Stimulated activated CD4-positive, alpha-beta T cell treated with anti-CD3 and anti-CD28 coated beads, Interleukin-1b, Interleukin-23, amount 100 ng/mL, for 4 hours (primary cell): ENCODE results near the gene FANCL.
"Not testable (repeated sequence)": the region's sequence is repeated elsewhere in the genome, so short reads cannot be mapped to it uniquely, and the experiment has no call there.

Experiments
- DNase-seq, 2 donors: peaks; one replicate each; pipeline ENCODE4 v3.0.0-alpha.2; 2020; ENCODE audit warnings: low read depth in 2 of 2

FANCL gene

GRCh38 chr2:58240670-58241545 is at the start of gene FANCL:
Gene FANCL, minus strand, starts transcription at chr2:58241325. Its CDS starts 12 bp downstream, at chr2:58241313.
- peak; percentile 46 to 71 for DNase-seq

- no peak for DNase-seq
Measured at GRCh38 chr2:58289029-58289428, 47.9 kb upstream of the FANCL start.

GRCh38 chr2:58283931-58284330 is 42.8 kb upstream of the FANCL start:
- DNase-seq, result no peak

- not testable (repeated sequence) for DNase-seq
Measured at GRCh38 chr2:58275144-58275543, 34.0 kb upstream of the FANCL start.

DNA sequence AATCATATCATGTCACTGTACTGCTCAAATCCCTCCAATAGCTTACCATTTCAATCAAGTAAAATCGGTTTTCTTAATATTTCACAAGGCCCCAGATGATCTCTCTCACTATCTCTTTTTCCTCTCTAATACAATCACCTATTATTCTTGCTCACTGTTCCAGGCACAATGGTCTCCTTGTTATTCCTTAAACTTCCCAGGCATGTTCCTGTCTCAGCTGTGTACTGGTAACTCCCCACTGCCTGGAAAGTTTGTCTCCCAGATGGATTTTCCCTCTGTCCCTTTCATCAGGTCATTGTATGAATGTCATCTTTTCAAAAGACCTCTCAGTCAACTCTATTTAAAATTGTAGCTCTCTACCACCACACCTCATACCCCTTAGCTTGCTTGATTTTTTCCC is 30.7 kb upstream of the FANCL start:
- no peak for DNase-seq

- DNase-seq, result no peak
Measured at GRCh38 chr2:58268685-58269084, 27.6 kb upstream of the FANCL start.

- DNase-seq, result no peak
Measured at GRCh38 chr2:58266211-58266610, 25.1 kb upstream of the FANCL start.

- DNase-seq, result no peak
Measured at GRCh38 chr2:58261209-58261608, 20.1 kb upstream of the FANCL start.

DNA sequence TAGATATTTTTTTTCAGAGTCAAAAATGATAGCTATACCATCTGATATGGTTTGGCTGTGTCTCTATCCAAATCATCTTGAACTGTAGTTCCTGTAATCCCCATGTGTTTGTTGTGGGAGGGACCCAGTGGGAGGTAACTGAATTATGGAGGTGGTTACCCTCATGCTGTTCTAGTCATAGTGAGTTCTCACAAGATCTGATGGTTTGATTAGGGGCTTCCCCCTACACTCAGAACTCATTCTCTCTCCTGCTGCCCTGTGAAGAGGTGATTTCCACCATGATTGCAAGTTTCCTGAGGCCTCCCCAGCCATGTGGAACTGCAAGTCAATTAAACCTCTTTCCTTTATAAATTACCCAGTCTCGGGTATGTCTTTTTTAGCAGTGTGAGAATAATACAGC is 17.3 kb upstream of the FANCL start:
- not testable (repeated sequence) for DNase-seq

- DNase-seq, result not testable (repeated sequence)
Measured at GRCh38 chr2:58251331-58252201, 10.4 kb upstream of the FANCL start.

DNA sequence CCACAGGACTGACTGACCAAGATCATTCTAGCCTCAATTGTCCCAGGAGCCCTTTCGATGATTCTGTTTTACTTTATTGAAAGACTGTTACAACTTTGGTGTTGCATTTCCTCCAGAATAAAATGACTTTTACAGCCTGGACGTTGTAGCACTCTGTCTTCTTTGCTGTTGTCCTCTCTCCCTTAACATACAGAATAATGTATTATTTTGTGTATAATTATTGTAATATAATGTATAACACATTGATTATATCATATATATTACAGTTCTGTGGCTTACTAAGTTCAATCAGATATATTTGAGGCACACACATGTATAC is 380 bp upstream of the FANCL start:
- DNase-seq, result no peak

- no peak for DNase-seq
Measured at GRCh38 chr2:58239243-58239925, 1.7 kb downstream of the FANCL start.

- DNase-seq, result no peak
Measured at GRCh38 chr2:58237741-58238140, 3.4 kb downstream of the FANCL start.

DNA sequence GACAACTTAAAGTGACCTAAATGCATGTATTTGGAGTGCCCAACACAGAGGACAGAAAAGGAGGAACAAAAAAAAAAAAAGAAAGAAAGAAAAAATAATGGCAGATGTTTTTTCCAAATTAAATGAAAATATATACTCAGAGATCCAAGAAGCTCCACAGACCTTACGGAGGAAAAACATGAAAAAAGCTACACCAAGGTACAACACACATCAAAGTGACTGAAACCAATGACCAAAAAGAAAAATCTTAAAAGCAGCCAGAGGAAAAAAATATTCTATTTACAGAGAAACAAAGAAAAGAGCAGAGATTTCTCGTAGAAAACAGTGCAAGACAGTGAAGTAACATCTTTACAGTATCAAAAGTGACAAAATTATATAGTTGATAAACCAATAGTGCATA is 5.1 kb downstream of the FANCL start:
- DNase-seq, result no peak

- no peak for DNase-seq
Measured at GRCh38 chr2:58235170-58235569, 6.0 kb downstream of the FANCL start.

GRCh38 chr2:58228299-58228698 is 12.8 kb downstream of the FANCL start:
- DNase-seq, result no peak

DNA sequence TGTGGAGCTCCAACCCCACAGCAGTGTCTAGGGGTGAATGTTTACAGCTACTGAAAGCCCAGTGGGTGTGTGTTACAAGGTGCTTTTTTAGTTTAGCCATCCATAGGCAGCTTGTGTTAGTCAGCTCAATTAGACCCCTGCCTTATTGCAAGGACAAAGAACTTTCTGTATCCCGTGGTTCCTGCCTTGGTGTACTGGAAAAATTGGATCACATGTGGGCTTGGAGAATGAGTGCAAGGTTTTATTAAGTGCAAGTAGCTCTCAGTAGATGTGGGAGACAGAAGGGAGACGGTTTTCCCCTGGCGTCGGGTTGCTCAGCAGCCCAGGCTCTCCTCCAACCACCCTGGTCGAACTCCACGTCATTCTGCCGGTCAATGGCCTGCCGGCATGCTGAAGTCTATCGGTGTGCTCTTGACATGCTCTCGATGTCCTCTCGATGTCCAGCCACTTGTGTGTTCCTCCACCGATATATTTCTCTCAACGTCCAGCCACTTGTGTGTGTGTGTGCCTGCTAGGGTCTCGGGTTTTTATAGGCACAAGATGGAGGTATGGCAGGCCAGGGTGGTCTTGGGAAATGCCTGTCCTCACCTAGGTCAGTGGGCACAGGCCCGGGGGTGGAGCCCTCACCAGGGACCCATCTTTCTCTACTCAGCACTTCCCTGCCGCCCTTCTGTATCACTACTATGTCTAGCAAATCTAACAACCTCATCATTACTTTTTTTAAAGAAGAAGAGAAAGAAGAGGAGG is 13.8 kb downstream of the FANCL start:
- no peak for DNase-seq

- DNase-seq, result no peak
Measured at GRCh38 chr2:58221909-58222308, 19.2 kb downstream of the FANCL start.

DNA sequence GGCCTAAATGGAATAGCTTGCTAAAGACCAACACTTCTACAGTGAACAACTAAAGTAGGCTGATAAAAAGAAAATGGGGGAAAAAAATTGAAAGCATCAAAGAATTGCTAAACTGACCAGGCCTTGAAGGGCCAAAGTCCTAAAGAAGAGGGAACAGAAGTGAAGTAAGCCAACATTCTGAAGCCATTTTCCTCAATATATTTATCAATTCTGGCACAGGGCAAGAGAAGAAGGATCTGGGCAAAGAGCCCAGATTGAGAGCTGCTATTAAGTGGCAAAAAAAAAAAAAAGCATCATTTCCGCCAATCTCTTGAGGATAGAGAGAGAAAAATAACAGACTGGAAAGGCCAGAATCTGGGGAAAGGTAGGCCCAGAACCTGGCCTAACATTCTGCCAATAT is 25.7 kb downstream of the FANCL start:
- DNase-seq, result no peak

GRCh38 chr2:58210951-58211568 is 30.1 kb downstream of the FANCL start:
- not testable (repeated sequence) for DNase-seq

GRCh38 chr2:58207189-58207588 is 33.9 kb downstream of the FANCL start:
- no peak for DNase-seq
